ENCODE measurements around the gene PRKRA. TPM values are rescaled to one million over a fixed set of nuclear protein-coding genes. Genes with fewer than 3 reads are reported as not detected.

PRKRA gene
- total and polyA plus RNA-seq, 7 donors: 25.1 to 86.1 (median 62.6) TPM

DNA sequence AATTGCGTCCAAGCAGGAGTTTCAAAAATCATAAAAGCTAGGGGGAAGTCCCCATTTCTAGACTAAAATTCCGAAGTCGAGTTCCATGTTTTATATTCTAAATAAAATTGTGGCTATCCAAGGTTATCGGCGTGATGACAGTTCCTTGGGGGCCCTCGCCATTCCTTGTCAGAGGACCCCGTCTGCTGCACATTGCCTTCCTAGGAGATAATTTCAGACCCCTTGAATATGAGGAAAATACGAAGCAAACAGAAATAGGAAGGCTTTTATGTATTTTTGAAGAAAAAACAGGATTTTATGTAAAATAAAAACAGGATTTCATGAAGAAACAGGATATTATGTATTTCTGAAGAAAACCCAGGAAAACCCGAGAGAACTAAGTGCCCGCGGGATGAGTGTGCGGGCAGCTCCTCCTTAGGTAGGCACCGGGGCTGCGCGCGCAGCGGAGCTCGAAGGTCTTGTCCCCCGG lies 28.8 kb upstream of the PRKRA start:
- DNase-seq: peak; percentile 63
- H3K27ac ChIP-seq: peak overlapping the region; percentile 88 to 95 (median 92)
- H3K27me3 ChIP-seq: no peaks in the 10 kb centered on the region
- H3K4me1 ChIP-seq: peaks cover 0 to 57% (median 50%) of the 10 kb centered on the region in 4 donors
- no peaks in the 10 kb centered on the region for H3K36me3 ChIP-seq
- H3K9me3 ChIP-seq: no peaks in the 10 kb centered on the region
- intact Hi-C loops (cut with DNase I): loop anchor here (2.0 kb wide), 1 partner anchor 43 kb away; no protein-coding TSS in a partner anchor
- peak overlapping the region; percentile 72 to 97 (median 91) for H3K4me3 ChIP-seq
- 23 to 30% methylated on average over 19 of the region's 19 CpGs for WGBS, 2 donors
- TF ChIP-seq EP300 (IDR thresholded peaks at IDR 0.05): peak in 1 of 4 donors; percentile 28
- no peak for TF ChIP-seq POLR2AphosphoS5 (IDR thresholded peaks at IDR 0.05)

DNA sequence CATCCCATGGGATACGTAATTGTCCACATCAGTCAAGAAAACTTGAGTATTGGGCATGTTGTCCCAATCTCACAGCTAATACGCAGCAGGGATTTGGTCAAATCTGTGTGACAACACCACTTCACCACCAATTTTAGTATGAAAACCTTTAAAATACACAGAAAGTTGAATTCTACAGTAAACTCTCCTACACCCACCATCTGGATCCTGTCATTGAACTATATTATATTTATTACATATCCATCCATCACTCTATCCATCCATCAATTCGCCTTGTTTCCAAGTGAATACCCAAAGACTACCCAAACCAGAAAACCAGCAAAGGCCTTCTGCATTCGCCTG lies 28.3 kb upstream of the PRKRA start:
- Histone ChIP-seq H3K4me3 (peak overlapping the region in 3 of 4 donors; percentile 61 to 97 (median 66)), H3K27ac (peak overlapping the region; percentile 88 to 95 (median 92)), H3K27me3 (no peaks in the 10 kb centered on the region), H3K9me3 (no peaks in the 10 kb centered on the region), H3K36me3 (no peaks in the 10 kb centered on the region), H3K4me1 (peaks cover 0 to 56% (median 46%) of the 10 kb centered on the region in 4 donors)
- intact Hi-C loops (cut with DNase I): no loop called here
- no peak for DNase-seq
- TF ChIP-seq POLR2AphosphoS5 (IDR thresholded peaks at IDR 0.05) (no peak), EP300 (IDR thresholded peaks at IDR 0.05) (no peak)
- TF ChIP-seq, protein P1, sequence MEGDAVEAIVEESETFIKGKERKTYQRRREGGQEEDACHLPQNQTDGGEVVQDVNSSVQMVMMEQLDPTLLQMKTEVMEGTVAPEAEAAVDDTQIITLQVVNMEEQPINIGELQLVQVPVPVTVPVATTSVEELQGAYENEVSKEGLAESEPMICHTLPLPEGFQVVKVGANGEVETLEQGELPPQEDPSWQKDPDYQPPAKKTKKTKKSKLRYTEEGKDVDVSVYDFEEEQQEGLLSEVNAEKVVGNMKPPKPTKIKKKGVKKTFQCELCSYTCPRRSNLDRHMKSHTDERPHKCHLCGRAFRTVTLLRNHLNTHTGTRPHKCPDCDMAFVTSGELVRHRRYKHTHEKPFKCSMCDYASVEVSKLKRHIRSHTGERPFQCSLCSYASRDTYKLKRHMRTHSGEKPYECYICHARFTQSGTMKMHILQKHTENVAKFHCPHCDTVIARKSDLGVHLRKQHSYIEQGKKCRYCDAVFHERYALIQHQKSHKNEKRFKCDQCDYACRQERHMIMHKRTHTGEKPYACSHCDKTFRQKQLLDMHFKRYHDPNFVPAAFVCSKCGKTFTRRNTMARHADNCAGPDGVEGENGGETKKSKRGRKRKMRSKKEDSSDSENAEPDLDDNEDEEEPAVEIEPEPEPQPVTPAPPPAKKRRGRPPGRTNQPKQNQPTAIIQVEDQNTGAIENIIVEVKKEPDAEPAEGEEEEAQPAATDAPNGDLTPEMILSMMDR (IDR thresholded peaks at IDR 0.05): peak in 1 of 4 experiments; percentile 4
- WGBS, 2 donors: 36 to 55% methylated on average over 4 of the region's 4 CpGs

DNA sequence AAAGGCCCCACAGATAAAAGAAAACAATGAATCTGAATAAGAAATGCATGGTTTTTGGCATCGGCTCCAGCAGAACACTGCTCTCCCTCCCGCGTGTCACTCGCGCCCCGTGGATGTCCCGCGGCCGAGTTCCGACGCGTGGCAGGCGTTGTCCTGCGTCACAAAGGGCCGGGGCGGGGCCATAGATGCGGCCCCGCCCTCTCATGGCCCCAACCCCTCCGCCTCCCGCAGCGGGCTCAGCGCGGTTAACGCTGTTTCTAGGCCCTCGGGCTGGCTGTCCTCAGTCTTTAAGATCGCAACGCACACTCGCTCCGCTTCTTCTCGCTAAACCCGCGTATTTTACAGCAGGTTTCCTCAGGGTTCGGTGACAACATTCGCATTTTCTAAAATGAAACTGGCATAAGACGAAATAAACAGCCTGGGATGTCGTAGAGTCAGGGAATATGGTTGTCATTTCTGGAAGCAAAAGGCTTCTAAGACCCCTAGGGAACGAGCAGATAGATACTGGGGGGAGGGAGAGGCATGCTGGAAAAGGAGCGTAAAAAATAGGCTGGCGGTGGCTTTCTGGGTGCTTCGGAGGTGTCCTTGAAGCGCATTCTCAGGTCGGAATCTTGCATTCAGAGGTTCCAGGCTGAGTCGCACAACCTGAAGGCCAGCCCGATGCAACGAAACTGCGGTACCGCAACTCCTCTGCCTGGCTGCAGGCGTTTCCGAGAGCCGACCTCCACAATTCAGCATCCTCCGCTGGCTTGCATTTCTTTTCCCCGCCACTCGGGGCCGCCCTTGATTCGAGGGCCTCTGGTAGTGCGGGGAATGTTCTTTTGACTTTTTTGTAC lies 27.7 kb upstream of the PRKRA start, which contains the start of gene FKBP7:
FKBP7 (minus strand) TSS at position 162 of the 836 bp plus-strand sequence; CDS start at position 61, 101 bp downstream.
- Histone ChIP-seq H3K27ac (peak within 1 kb of the TSS; percentile 88 to 95 (median 92)), H3K9me3 (no peaks in the 10 kb centered on the region), H3K27me3 (no peaks in the 10 kb centered on the region), H3K4me3 (peak within 1 kb of the TSS; percentile 56 to 97 (median 64)), H3K36me3 (no peaks in the 10 kb centered on the region), H3K4me1 (peaks cover 0 to 55% (median 44%) of the 10 kb centered on the region in 4 donors)
- TF ChIP-seq POLR2AphosphoS5 (IDR thresholded peaks at IDR 0.05): peak; percentile 94 to 98 (median 96)
- TF ChIP-seq, protein P1 (IDR thresholded peaks at IDR 0.05): peak; percentile 32 to 73 (median 60)
- peak; percentile 72 to 85 for TF ChIP-seq POLR2A (IDR thresholded peaks at IDR 0.05)
- peak in 3 of 4 donors; percentile 47 to 53 (median 53) for TF ChIP-seq EP300 (IDR thresholded peaks at IDR 0.05)
- 2% methylated on average over 56 of the region's 56 CpGs for WGBS, 2 donors
- intact Hi-C loops (cut with DNase I): loop anchor here (1.0 kb wide), 1 partner anchor 27 kb away; the partner anchor contains the start of genes PJVK and PRKRA
- peak; percentile 95 for DNase-seq

DNA sequence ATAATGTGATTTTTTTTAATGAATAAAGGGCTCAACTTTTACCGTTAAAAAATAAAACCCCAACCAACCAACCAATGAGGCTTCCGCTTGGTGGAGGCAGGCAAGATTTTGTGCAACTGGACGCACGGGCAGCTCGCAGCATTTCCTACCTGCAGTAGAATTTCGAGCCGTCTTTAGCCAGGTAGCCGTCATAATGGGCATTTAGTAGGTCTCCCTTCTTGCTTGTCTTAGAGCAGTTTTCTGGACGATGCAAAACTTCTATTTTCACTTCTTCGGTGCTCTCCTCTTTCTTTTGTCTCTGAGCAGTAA lies 27.1 kb upstream of the PRKRA start:
- WGBS, 2 donors: 0 to 1% methylated on average over 10 of the region's 10 CpGs
- Histone ChIP-seq H3K4me3 (peak overlapping the region; percentile 56 to 97 (median 64)), H3K4me1 (peaks cover 0 to 49% (median 41%) of the 10 kb centered on the region in 4 donors), H3K27me3 (no peaks in the 10 kb centered on the region), H3K27ac (peak overlapping the region; percentile 88 to 95 (median 92)), H3K9me3 (no peaks in the 10 kb centered on the region), H3K36me3 (no peaks in the 10 kb centered on the region)
- DNase-seq: peak; percentile 60
- no peak for TF ChIP-seq POLR2AphosphoS5 (IDR thresholded peaks at IDR 0.05)
- TF ChIP-seq, protein P1 (IDR thresholded peaks at IDR 0.05): no peak
- TF ChIP-seq EP300 (IDR thresholded peaks at IDR 0.05): no peak
- TF ChIP-seq POLR2A (IDR thresholded peaks at IDR 0.05): no peak
- intact Hi-C loops (cut with DNase I): loop anchor here (1.0 kb wide), 1 partner anchor 27 kb away; the partner anchor contains the start of genes PJVK and PRKRA
